Measurements from ENCODE around the gene SH3PXD2A.

SH3PXD2A gene

GRCh38 chr10:103590744-103591291, 264.6 kb downstream of the SH3PXD2A start:
- peaks cover 2% of the 10 kb centered on the region for H3K9me3 Mint-ChIP-seq
- no peak overlapping the region for H3K4me3 Mint-ChIP-seq
- H3K36me3 Mint-ChIP-seq = peaks cover 2% of the 10 kb centered on the region
- no peaks in the 10 kb centered on the region for H3K27me3 Mint-ChIP-seq
- no peak overlapping the region for H3K27ac Mint-ChIP-seq
- no peak for DNase-seq (ENCODE audit: low spot score in 2 of 2)
- peaks cover 2% of the 10 kb centered on the region for H3K4me1 Mint-ChIP-seq
- ATAC-seq (ENCODE audit: low read depth) = no peak

- H3K4me1 Mint-ChIP-seq = peaks cover 2% of the 10 kb centered on the region
- H3K27me3 Mint-ChIP-seq = no peaks in the 10 kb centered on the region
- H3K9me3 Mint-ChIP-seq = peaks cover 2% of the 10 kb centered on the region
- H3K27ac Mint-ChIP-seq = no peak overlapping the region
- ATAC-seq (ENCODE audit: low read depth) (no peak), DNase-seq (ENCODE audit: low spot score in 2 of 2) (no peak)
- H3K4me3 Mint-ChIP-seq = no peak overlapping the region
- peaks cover 2% of the 10 kb centered on the region for H3K36me3 Mint-ChIP-seq
These were observed 265.3 kb downstream of the SH3PXD2A start for GRCh38 chr10:103590060-103590459.

GRCh38 chr10:103589074-103589630, 266.2 kb downstream of the SH3PXD2A start:
- Mint-ChIP-seq H3K4me1 (peaks cover 2% of the 10 kb centered on the region), H3K27me3 (no peaks in the 10 kb centered on the region), H3K4me3 (no peak overlapping the region), H3K27ac (no peak overlapping the region), H3K36me3 (peaks cover 2% of the 10 kb centered on the region), H3K9me3 (peaks cover 2% of the 10 kb centered on the region)
- DNase-seq (ENCODE audit: low spot score in 2 of 2) (no peak), ATAC-seq (ENCODE audit: low read depth) (no peak)

- Mint-ChIP-seq H3K4me1 (peaks cover 4% of the 10 kb centered on the region), H3K36me3 (peaks cover 2% of the 10 kb centered on the region), H3K27me3 (no peaks in the 10 kb centered on the region), H3K27ac (no peak overlapping the region), H3K9me3 (peaks cover 2% of the 10 kb centered on the region), H3K4me3 (no peak overlapping the region)
- ATAC-seq (ENCODE audit: low read depth) (no peak), DNase-seq (ENCODE audit: low spot score in 2 of 2) (no peak)
These were observed 268.3 kb downstream of the SH3PXD2A start for GRCh38 chr10:103587073-103587472.

- no peak for ATAC-seq (ENCODE audit: low read depth)
- no peak for DNase-seq (ENCODE audit: low spot score in 2 of 2)
These were observed 270.4 kb downstream of the SH3PXD2A start for GRCh38 chr10:103585011-103585405.

GRCh38 chr10:103584216-103585010, 271.0 kb downstream of the SH3PXD2A start:
- Mint-ChIP-seq H3K27me3 (peaks cover 2% of the 10 kb centered on the region), H3K4me3 (peak overlapping the region; percentile 83), H3K9me3 (peaks cover 2% of the 10 kb centered on the region), H3K36me3 (peaks cover 2% of the 10 kb centered on the region), H3K4me1 (peaks cover 4% of the 10 kb centered on the region), H3K27ac (peak overlapping the region; percentile 69)
- peak; percentile 81 for ATAC-seq (ENCODE audit: low read depth)
- peak; percentile 42 to 46 for DNase-seq (ENCODE audit: low spot score in 2 of 2)

More at GRCh38 chr10:103585011-103585405, 270.4 kb downstream of the SH3PXD2A start:
- Mint-ChIP-seq H3K27me3 (peaks cover 2% of the 10 kb centered on the region), H3K27ac (no peak overlapping the region), H3K9me3 (peaks cover 2% of the 10 kb centered on the region), H3K36me3 (peaks cover 2% of the 10 kb centered on the region), H3K4me1 (peaks cover 4% of the 10 kb centered on the region), H3K4me3 (peak overlapping the region; percentile 83)

- Mint-ChIP-seq H3K27ac (peak overlapping the region; percentile 69), H3K4me1 (peaks cover 4% of the 10 kb centered on the region), H3K27me3 (peaks cover 2% of the 10 kb centered on the region), H3K4me3 (peak overlapping the region; percentile 83), H3K9me3 (peaks cover 2% of the 10 kb centered on the region), H3K36me3 (peaks cover 2% of the 10 kb centered on the region)
- no peak for DNase-seq (ENCODE audit: low spot score in 2 of 2)
- ATAC-seq (ENCODE audit: low read depth) = peak; percentile 11
These were observed 271.5 kb downstream of the SH3PXD2A start for GRCh38 chr10:103583871-103584215.

- H3K9me3 Mint-ChIP-seq = peaks cover under 1% of the 10 kb centered on the region
- H3K36me3 Mint-ChIP-seq = peaks cover 1% of the 10 kb centered on the region
- peaks cover 2% of the 10 kb centered on the region for H3K27me3 Mint-ChIP-seq
- DNase-seq (ENCODE audit: low spot score in 2 of 2) (no peak), ATAC-seq (ENCODE audit: low read depth) (no peak)
- H3K27ac Mint-ChIP-seq = no peak overlapping the region
- peak overlapping the region; percentile 12 for H3K4me3 Mint-ChIP-seq
- H3K4me1 Mint-ChIP-seq = peaks cover 2% of the 10 kb centered on the region
These were observed 272.8 kb downstream of the SH3PXD2A start for GRCh38 chr10:103582331-103583123.

GRCh38 chr10:103581499-103581898, 273.9 kb downstream of the SH3PXD2A start:
- Mint-ChIP-seq H3K27ac (no peak overlapping the region), H3K4me1 (peaks cover 2% of the 10 kb centered on the region), H3K27me3 (peaks cover 2% of the 10 kb centered on the region), H3K4me3 (no peak overlapping the region), H3K36me3 (no peaks in the 10 kb centered on the region), H3K9me3 (no peaks in the 10 kb centered on the region)
- DNase-seq (ENCODE audit: low spot score in 2 of 2) (no peak), ATAC-seq (ENCODE audit: low read depth) (no peak)

- ATAC-seq (ENCODE audit: low read depth) (no peak), DNase-seq (ENCODE audit: low spot score in 2 of 2) (no peak)
- Mint-ChIP-seq H3K27me3 (peaks cover 5% of the 10 kb centered on the region), H3K4me1 (peaks cover 2% of the 10 kb centered on the region), H3K36me3 (no peaks in the 10 kb centered on the region), H3K4me3 (no peak overlapping the region), H3K9me3 (no peaks in the 10 kb centered on the region), H3K27ac (no peak overlapping the region)
These were observed 274.9 kb downstream of the SH3PXD2A start for GRCh38 chr10:103580430-103580829.

- H3K9me3 Mint-ChIP-seq = no peaks in the 10 kb centered on the region
- no peaks in the 10 kb centered on the region for H3K36me3 Mint-ChIP-seq
- ATAC-seq (ENCODE audit: low read depth) = no peak
- H3K27me3 Mint-ChIP-seq = peaks cover 7% of the 10 kb centered on the region
- H3K4me1 Mint-ChIP-seq = peaks cover 2% of the 10 kb centered on the region
- no peak overlapping the region for H3K27ac Mint-ChIP-seq
- no peak for DNase-seq (ENCODE audit: low spot score in 2 of 2)
- H3K4me3 Mint-ChIP-seq = no peak overlapping the region
These were observed 275.4 kb downstream of the SH3PXD2A start for GRCh38 chr10:103580011-103580410.

GRCh38 chr10:103578782-103579382, 276.5 kb downstream of the SH3PXD2A start:
- Mint-ChIP-seq H3K4me1 (peaks cover 1% of the 10 kb centered on the region), H3K36me3 (no peaks in the 10 kb centered on the region), H3K4me3 (no peak overlapping the region), H3K9me3 (no peaks in the 10 kb centered on the region), H3K27me3 (peaks cover 8% of the 10 kb centered on the region), H3K27ac (no peak overlapping the region)
- DNase-seq (ENCODE audit: low spot score in 2 of 2) (no peak), ATAC-seq (ENCODE audit: low read depth) (no peak)

- H3K9me3 Mint-ChIP-seq = no peaks in the 10 kb centered on the region
- no peak overlapping the region for H3K27ac Mint-ChIP-seq
- no peak for DNase-seq (ENCODE audit: low spot score in 2 of 2)
- no peak overlapping the region for H3K4me3 Mint-ChIP-seq
- H3K4me1 Mint-ChIP-seq = no peaks in the 10 kb centered on the region
- peaks cover 14% of the 10 kb centered on the region for H3K27me3 Mint-ChIP-seq
- H3K36me3 Mint-ChIP-seq = no peaks in the 10 kb centered on the region
- no peak for ATAC-seq (ENCODE audit: low read depth)
These were observed 278.5 kb downstream of the SH3PXD2A start for GRCh38 chr10:103576862-103577261.

- Mint-ChIP-seq H3K9me3 (no peaks in the 10 kb centered on the region), H3K27me3 (peaks cover 16% of the 10 kb centered on the region), H3K4me3 (no peak overlapping the region), H3K27ac (no peak overlapping the region), H3K36me3 (no peaks in the 10 kb centered on the region), H3K4me1 (no peaks in the 10 kb centered on the region)
- no peak for DNase-seq (ENCODE audit: low spot score in 2 of 2)
- no peak for ATAC-seq (ENCODE audit: low read depth)
These were observed 279.3 kb downstream of the SH3PXD2A start for GRCh38 chr10:103576076-103576471.
